HepG2 (cell line): ENCODE measurements around the gene RPL23. TPM values are rescaled to one million over a fixed set of nuclear protein-coding genes. Genes with fewer than 3 reads are reported as not detected.

Experiments used
- ATF1 ChIP-seq: IDR thresholded peaks from 2 replicates; pipeline ENCODE4 v1.6.1; 2016; ENCODE audit warnings: mild to moderate bottlenecking, control low read depth
- GTF2F1 ChIP-seq: fragments of 150-350 bp; IDR thresholded peaks from 2 replicates; pipeline ENCODE4 v1.6.1; 2014; ENCODE audit warnings: low read length
- HOXA3 ChIP-seq: sonication (generic); formaldehyde crosslinking; IDR thresholded peaks from 2 replicates; pipeline ENCODE4 v1.5.0; 2020; ENCODE audit warnings: missing genetic modification reagents
- LCORL ChIP-seq, 2 experiments: fragments of 450-650 bp in 1 of 2; sonication (generic) in 1 of 2; formaldehyde crosslinking in 1 of 2; IDR thresholded peaks; 2 replicates each; pipeline versions ENCODE4 v1.5.0 to v1.6.1; 2017 to 2020; ENCODE audit warnings: antibody characterized with exemption in 1 of 2, missing genetic modification reagents in 1 of 2
- MAZ ChIP-seq, 2 experiments: sonication (generic) in 1 of 2; formaldehyde crosslinking in 1 of 2; IDR thresholded peaks; 2 replicates each; pipeline versions ENCODE4 v1.5.0 to v1.6.1; 2012 to 2020; ENCODE audit warnings: low read depth in 2 of 2, mild to moderate bottlenecking in 2 of 2, borderline replicate concordance in 1 of 2, improper control_type of control experiment in 1 of 2, low read length in 1 of 2, missing genetic modification reagents in 1 of 2, moderate library complexity in 1 of 2
- RFXAP ChIP-seq: sonication (generic); formaldehyde crosslinking; IDR thresholded peaks from 2 replicates; pipeline ENCODE4 v1.4.0; 2020; ENCODE audit warnings: missing genetic modification reagents, borderline replicate concordance
- ZFP82 ChIP-seq: sonication (generic); formaldehyde crosslinking; IDR thresholded peaks from 2 replicates; pipeline ENCODE4 v1.5.1; 2020; ENCODE audit warnings: mild to moderate bottlenecking, missing genetic modification reagents, borderline replicate concordance
- ZNF18 ChIP-seq: sonication (generic); formaldehyde crosslinking; IDR thresholded peaks from 2 replicates; pipeline ENCODE4 v1.8.0; 2022; ENCODE audit warnings: mild to moderate bottlenecking, missing genetic modification reagents; ENCODE audit not compliant: insufficient replicate concordance
- ZNF234 ChIP-seq: sonication (generic); formaldehyde crosslinking; conservative IDR thresholded peaks from 2 replicates; pipeline ENCODE4 v1.5.1; 2020; ENCODE audit warnings: mild to moderate bottlenecking, missing genetic modification reagents
- ZNF513 ChIP-seq: sonication (generic); formaldehyde crosslinking; conservative IDR thresholded peaks from 2 replicates; pipeline ENCODE4 v1.5.0; 2020; ENCODE audit warnings: missing genetic modification reagents
- ZNF605 ChIP-seq: sonication (generic); formaldehyde crosslinking; IDR thresholded peaks from 2 replicates; pipeline ENCODE4 v1.8.0; 2022; ENCODE audit warnings: mild to moderate bottlenecking, missing genetic modification reagents
- polyA plus RNA-seq, 8 experiments: library from polyadenylated mRNA; depleted of rRNA in 3 of 8; stranded (reverse) in 7 of 8; unstranded in 1 of 8; fragments of >200 nt; fragmentation: Illumina TruSeq in 4 of 8; extraction: Trizol in 4 of 8; gene quantifications; 2 replicates each; pipeline versions ENCODE4 v1.2.1 to v1.2.3, GENCODE V29; 2011 to 2016; ENCODE audit warnings: low read depth in 4 of 8, missing spikeins in 1 of 8, mixed read lengths in 1 of 8; ENCODE audit not compliant: insufficient read depth in 1 of 8
- total RNA-seq, 5 experiments: library from RNA; depleted of rRNA; stranded (reverse); fragments of >200 nt; fragmentation: Illumina TruSeq; extraction: Trizol; gene quantifications; 2 replicates each; pipeline ENCODE4 v1.2.3, GENCODE V29; 2016; ENCODE audit warnings: low read depth in 1 of 5
- TF ChIP-seq, protein P1 (sequence below): sonication (generic); formaldehyde crosslinking; IDR thresholded peaks from 2 replicates; pipeline ENCODE4 v1.9.0; 2021; ENCODE audit warnings: missing genetic modification reagents, mild to moderate bottlenecking, borderline replicate concordance
- TF ChIP-seq, protein P2 (sequence below): sonication (generic); formaldehyde crosslinking; IDR thresholded peaks from 2 replicates; pipeline ENCODE4 v1.4.0; 2020; ENCODE audit warnings: missing genetic modification reagents
- TF ChIP-seq, protein P3 (sequence below): sonication (generic); formaldehyde crosslinking; IDR thresholded peaks from 2 replicates; pipeline ENCODE4 v1.9.0; 2021; ENCODE audit warnings: missing genetic modification reagents, borderline replicate concordance
- TF ChIP-seq, protein P4 (sequence below): sonication (generic); formaldehyde crosslinking; IDR thresholded peaks from 2 replicates; pipeline ENCODE4 v1.4.0; 2020; ENCODE audit warnings: missing genetic modification reagents, borderline replicate concordance
- TF ChIP-seq, protein P5 (sequence below): sonication (generic); formaldehyde crosslinking; IDR thresholded peaks from 2 replicates; pipeline ENCODE4 v1.5.0; 2020; ENCODE audit warnings: missing genetic modification reagents

Gene RPL23
- total and polyA plus RNA-seq, 2 of the 13 experiments (the other 11 are each of a cell fraction or from before 2014, with no cell fraction given) = 2,790 to 4,860 TPM

- TF ChIP-seq, protein P1, sequence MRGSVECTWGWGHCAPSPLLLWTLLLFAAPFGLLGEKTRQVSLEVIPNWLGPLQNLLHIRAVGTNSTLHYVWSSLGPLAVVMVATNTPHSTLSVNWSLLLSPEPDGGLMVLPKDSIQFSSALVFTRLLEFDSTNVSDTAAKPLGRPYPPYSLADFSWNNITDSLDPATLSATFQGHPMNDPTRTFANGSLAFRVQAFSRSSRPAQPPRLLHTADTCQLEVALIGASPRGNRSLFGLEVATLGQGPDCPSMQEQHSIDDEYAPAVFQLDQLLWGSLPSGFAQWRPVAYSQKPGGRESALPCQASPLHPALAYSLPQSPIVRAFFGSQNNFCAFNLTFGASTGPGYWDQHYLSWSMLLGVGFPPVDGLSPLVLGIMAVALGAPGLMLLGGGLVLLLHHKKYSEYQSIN = no peak
- TF ChIP-seq LCORL (IDR thresholded peaks at IDR 0.05) (peak; percentile 49; the same call in 1 of the 2 replicates), LCORL (CRISPR knock-in tag; IDR thresholded peaks at IDR 0.05) (peak; percentile 60), HOXA3 (peak; percentile 14; the same call in 1 of the 2 replicates), ZNF234 (CRISPR knock-in tag) (no peak), ZNF18 (peak; percentile 74), ATF1 (0 out of 2 replicates have a peak, but pooled peaks have one; percentile 45), MAZ (IDR thresholded peaks at IDR 0.05; ENCODE audit: borderline replicate concordance, low read depth, low read length) (peak; percentile 14; the same call in 1 of the 2 replicates), MAZ (CRISPR knock-in tag; IDR thresholded peaks at IDR 0.05; ENCODE audit: low read depth) (no peak), GTF2F1 (0 out of 2 replicates have a peak, but pooled peaks have one; percentile 14), RFXAP (CRISPR knock-in tag) (0 out of 2 replicates have a peak, but pooled peaks have one; percentile 59), ZFP82 (CRISPR knock-in tag) (0 out of 2 replicates have a peak, but pooled peaks have one; percentile 15), ZNF605 (CRISPR knock-in tag) (no peak; the same call in 1 of the 2 replicates), ZNF513 (CRISPR knock-in tag) (0 out of 2 replicates have a peak, but pooled peaks have one; percentile 9)
- TF ChIP-seq, protein P2, sequence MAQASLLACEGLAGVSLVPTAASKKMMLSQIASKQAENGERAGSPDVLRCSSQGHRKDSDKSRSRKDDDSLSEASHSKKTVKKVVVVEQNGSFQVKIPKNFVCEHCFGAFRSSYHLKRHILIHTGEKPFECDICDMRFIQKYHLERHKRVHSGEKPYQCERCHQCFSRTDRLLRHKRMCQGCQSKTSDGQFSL = peak; percentile 89
- TF ChIP-seq, protein P3, sequence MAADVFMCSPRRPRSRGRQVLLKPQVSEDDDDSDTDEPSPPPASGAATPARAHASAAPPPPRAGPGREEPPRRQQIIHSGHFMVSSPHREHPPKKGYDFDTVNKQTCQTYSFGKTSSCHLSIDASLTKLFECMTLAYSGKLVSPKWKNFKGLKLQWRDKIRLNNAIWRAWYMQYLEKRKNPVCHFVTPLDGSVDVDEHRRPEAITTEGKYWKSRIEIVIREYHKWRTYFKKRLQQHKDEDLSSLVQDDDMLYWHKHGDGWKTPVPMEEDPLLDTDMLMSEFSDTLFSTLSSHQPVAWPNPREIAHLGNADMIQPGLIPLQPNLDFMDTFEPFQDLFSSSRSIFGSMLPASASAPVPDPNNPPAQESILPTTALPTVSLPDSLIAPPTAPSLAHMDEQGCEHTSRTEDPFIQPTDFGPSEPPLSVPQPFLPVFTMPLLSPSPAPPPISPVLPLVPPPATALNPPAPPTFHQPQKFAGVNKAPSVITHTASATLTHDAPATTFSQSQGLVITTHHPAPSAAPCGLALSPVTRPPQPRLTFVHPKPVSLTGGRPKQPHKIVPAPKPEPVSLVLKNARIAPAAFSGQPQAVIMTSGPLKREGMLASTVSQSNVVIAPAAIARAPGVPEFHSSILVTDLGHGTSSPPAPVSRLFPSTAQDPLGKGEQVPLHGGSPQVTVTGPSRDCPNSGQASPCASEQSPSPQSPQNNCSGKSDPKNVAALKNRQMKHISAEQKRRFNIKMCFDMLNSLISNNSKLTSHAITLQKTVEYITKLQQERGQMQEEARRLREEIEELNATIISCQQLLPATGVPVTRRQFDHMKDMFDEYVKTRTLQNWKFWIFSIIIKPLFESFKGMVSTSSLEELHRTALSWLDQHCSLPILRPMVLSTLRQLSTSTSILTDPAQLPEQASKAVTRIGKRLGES = 0 out of 2 replicates have a peak, but pooled peaks have one; percentile 30
- TF ChIP-seq, protein P4, sequence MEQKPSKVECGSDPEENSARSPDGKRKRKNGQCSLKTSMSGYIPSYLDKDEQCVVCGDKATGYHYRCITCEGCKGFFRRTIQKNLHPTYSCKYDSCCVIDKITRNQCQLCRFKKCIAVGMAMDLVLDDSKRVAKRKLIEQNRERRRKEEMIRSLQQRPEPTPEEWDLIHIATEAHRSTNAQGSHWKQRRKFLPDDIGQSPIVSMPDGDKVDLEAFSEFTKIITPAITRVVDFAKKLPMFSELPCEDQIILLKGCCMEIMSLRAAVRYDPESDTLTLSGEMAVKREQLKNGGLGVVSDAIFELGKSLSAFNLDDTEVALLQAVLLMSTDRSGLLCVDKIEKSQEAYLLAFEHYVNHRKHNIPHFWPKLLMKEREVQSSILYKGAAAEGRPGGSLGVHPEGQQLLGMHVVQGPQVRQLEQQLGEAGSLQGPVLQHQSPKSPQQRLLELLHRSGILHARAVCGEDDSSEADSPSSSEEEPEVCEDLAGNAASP (CRISPR knock-in tag) = peak; percentile 40; the same call in 1 of the 2 replicates
- TF ChIP-seq, protein P5, sequence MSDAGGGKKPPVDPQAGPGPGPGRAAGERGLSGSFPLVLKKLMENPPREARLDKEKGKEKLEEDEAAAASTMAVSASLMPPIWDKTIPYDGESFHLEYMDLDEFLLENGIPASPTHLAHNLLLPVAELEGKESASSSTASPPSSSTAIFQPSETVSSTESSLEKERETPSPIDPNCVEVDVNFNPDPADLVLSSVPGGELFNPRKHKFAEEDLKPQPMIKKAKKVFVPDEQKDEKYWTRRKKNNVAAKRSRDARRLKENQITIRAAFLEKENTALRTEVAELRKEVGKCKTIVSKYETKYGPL = 0 out of 2 replicates have a peak, but pooled peaks have one; percentile 12
Measured at GRCh38 chr17:38867179-38867967, 13.9 kb upstream of the RPL23 start (continued).
